Inferior parietal cortex (tissue), 1 donor: ENCODE data around the gene PCNX3.

Experiments used
- DNase-seq: peaks from one replicate; pipeline ENCODE4 v3.0.0-alpha.2; 2016; ENCODE audit errors: extremely low spot score

Gene PCNX3

DNA sequence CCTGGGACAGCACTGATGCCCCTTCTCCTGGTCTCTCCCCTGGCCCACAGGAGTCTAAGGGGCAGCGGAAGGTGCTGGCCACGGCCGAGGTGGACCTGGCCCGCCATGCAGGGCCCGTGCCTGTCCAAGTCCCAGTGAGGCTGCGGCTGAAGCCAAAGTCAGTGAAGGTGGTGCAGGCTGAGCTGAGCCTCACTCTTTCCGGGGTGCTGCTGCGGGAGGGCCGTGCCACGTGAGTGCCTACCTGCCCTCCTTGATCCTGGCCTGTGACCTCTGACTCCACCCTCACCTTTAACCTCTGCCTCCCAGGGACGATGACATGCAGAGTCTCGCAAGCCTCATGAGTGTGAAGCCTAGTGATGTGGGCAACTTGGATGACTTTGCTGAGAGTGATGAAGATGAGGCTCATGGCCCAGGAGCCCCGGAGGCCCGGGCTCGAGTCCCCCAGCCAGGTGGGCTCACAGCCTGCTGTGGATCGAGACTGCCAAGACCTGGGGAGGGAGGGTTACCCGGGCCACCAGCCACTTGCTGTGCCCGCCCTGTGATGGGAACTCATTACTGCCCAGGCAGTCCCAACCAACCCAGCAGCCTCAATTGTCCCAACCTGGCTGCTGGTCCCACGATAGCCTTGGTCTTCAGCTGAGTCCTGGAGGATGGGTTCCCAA is 35.4 kb upstream of the PCNX3 start:
- DNase-seq = no peak

DNA sequence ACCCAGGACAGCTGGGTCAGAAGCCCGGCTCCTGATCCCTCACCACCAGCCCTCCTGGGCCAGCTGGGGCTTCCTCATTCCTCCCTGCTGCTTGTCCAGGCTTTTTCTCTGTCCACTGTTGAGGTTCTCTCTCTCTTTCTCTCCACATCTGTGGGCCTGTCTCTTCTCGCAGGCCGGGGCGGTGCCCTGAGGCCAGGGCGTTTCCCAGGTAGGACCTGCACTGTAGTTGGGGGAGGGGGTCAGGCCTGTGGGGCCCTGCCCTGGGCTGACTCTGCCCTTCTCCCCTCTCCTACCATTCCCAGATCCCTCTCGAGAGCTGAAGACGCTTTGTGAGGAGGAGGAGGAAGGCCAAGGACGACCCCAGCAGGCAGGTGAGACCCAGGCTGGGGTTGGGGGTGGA is 34.8 kb upstream of the PCNX3 start:
- DNase-seq = no peak

DNA sequence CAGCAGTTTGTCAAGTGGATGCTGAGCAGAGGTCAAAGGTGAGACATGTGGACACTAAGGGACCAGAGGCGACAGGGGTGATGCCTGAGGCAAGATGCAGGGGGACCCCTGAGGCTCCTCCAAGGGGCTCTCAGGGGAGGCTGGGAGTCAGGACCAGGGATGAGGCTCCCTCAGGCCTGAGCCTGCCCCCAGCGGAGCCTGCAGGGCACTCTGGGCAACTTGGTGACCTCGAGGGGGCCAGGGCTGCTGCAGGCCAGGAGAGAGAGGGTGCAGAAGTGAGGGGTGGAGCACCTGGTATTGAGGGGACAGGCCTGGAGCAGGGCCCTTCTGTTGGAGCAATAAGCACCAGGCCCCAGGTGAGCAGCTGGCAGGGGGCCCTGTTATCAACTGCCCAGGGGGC is 33.6 kb upstream of the PCNX3 start:
- DNase-seq = no peak

DNA sequence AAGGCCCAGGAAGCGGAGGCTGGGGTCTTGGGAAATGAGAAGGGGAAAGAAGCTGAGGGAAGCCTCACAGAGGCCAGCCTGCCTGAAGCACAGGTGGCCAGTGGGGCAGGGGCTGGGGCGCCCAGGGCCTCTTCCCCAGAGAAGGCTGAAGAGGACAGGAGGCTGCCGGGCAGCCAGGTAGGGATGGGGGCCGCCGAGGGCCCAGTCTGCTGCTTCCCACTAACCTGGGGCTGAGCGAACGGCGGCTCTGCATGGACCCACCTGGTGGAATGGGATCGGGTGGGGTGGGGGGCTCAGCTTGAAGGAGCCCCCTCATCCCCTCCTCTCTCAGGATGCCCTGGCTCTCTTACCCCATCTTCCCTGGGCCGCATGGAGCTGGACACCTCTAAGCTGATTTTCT is 32.0 kb upstream of the PCNX3 start:
- no peak for DNase-seq

DNA sequence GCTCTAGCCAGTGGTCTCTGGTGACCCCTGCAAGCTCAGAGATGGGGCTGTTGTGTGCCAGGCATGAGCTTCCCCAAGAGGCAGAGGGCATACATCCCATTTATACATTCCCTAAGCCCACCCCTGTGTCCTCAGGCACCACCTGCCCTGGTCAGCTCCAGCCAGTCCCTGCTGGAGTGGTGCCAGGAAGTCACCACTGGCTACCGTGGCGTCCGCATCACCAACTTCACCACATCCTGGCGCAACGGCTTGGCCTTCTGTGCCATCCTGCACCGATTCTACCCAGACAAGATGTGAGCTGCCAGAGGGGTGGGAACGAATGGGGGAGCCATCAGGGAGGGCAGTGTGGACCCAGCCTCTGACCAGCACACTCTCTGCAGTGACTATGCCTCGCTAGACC is 31.5 kb upstream of the PCNX3 start:
- no peak for DNase-seq

DNA sequence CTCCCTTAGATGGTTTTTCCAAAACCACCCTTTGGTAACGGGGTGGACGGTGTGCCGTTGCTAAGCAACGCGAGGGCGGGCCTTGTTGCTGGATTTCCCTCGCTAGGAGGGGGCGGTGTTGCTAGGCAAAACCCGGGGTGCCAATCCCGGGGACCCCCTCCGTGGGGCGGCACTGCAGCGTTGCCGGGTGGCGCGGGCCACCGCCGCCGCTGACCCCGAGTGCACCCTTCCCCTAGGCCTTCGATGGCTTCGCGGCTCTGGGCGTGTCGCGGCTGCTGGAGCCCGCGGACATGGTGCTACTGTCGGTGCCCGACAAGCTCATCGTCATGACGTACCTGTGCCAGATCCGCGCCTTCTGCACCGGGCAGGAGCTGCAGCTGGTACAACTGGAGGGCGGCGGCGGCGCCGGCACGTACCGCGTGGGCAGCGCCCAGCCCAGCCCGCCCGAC is 30.8 kb upstream of the PCNX3 start:
- no peak for DNase-seq

DNA sequence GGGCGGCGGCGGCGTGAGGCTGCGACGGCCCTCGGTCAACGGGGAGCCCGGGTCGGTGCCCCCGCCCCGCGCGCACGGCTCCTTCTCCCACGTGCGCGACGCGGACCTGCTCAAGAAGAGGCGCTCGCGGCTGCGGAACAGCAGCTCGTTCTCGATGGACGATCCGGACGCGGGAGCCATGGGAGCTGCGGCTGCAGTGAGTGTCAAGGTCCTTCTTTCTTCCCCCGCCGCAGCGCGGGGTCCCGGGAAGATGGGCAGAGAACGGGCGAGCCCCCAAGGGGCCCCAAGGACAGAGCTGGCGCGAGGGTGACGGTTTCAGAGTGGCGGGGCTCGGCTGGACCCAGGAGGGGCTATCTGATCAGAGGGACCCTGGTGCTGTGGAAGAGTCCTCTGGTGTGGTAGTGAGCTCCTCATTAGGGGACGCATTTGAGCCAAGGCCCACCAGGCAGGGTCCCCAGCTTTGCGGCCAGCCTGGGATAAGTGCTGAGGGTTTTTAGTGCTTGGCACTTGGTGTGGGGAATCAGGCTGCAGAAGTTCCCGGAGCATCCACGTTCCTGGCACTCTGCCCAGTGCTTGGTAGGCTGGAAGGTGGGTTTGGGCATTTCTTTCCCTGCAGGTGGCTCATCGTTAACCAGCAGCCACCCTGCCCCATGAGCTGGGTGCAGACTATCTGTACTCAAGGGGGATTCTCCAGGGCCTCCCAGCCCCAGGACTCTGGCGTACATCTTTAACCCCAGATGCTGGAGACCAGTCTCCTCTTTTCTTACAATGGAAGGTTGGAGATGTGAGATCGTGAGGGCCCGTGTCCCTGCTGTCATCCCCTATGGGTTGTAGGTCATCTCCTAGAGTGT is 30.0 kb upstream of the PCNX3 start:
- no peak for DNase-seq

DNA sequence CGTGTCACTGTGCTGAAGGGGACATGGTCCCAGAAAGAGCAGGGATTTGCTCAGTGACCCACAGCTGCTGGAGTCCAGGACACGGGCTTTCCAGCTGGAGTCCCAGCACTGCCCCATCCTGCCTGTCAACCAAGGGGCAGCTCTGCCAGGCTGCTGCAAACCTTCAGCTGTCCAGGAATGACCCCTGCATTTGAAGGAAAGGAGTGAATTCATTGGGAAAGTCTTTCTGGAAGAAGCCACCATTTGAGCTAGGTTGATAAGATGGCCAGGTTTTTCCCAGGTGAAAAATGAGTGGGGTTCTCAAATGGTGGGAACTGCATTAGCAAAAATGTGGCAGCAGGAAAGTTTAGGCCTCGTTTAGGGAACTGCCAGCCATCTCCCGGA is 29.3 kb upstream of the PCNX3 start:
- no peak for DNase-seq

DNA sequence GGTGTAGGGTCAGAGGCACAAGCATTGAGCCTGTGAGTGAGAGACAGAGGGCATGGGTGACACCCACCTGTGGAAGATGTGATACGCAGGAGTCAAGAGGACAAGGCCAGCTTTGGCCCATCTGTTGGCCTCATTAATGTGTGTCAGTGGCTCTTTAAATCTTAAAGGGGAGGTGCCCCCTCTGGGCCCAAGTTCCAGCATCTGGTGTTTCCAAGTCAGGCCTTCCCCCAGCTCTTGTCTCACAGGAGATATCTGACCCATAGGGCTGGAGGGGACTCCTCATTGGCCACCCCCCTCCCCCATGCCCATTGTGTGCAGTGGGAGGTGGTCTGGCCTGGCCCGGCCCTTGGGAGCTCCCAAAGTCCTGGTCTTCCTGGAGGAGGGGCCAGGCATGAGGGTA is 28.9 kb upstream of the PCNX3 start:
- DNase-seq = no peak

DNA sequence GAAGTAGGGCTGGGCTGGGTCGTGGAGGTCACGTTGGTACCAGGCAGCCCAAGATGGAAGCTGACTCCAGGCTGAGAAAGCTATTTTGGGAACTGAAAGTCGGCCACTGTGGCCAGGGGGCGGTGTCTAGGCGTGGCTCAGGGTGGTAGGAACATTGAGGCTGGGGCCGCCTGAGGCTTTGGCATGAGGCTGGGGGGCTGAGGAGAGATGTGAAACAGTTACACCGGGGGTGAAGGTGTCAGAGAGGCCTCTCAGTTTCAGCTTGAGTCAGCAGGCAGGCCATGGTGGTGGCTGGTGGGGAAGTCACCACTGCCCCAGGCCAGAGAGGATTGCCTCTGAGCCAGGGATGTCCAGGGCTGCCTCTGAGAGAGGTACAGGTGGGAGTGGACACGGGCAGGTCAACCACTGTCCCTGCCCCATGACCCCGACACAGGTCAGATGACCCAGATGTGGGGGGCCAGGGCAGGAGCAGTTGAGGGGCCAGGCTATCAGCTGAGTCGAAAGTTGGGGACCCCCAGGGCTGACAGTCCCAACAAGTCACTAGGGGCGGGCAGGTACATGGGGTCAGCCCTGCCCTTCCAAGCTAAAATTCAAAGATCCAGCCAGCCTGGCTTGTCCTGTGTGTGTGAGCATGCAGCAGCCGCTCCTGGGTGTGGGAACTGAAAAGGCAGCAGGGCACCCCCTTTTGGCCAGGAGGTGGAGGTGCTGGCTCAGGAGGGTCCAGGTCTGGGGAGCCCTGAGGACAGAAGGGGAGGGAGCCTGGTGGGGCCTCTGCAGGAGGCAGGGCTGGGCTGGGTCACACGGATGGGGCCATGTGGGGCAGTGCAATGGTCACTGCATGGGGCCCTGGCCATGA is 27.1 kb upstream of the PCNX3 start:
- no peak for DNase-seq

DNA sequence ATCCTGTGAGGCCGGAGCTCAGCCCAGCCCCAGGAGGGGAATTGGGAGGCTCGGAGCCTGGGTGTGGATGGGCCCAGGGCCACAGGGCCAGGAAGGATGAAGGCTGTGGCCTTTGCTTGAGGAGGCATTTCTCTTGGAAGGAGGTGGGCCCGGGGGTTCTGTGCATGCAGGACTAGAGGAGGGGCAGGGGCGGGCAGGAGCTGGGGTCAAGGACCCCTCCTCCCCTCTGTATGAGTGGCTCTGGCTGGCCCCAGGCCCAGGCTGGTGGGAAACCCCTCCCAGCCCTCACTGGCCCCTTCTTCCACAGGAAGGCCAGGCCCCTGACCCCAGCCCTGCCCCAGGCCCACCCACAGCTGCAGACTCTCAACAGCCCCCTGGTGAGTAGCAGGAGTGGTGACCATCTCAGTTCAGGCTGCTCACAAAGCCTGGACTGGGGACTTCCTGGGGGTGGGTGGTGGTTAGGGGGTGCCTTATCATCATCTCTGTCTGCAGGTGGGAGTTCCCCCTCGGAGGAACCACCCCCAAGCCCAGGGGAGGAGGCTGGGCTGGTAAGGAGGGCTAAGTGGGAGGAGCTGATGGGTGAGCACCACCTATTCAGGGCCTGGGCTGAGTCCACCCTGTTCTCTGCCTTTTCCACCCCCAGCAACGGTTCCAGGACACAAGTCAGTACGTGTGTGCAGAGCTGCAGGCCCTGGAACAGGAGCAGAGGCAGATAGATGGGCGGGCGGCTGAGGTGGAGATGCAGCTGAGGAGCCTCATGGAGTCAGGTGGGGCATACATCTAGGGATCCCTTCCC is 25.9 kb upstream of the PCNX3 start:
- DNase-seq = no peak

DNA sequence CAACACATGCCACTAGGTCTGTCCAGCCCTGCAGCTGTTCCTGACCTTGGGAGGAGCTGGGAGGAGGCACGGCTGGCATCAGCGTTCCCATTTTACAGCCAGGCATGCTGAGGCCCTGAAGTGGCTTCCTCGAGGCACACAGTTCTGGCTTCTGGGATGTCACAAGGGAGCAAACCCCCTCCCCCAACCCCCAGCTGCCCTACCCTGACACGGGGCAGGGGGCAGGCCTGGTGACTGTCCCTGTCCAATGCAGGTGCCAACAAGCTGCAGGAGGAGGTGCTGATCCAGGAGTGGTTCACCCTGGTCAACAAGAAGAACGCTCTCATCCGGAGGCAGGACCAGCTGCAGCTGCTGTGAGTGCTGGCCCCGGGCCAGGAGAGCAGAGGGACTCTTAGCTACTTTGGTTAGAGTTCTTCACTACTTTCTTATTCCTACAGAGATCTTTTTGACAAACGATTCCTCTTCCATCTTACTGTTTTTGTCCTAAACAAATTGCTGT is 25.3 kb upstream of the PCNX3 start:
- DNase-seq = no peak

DNA sequence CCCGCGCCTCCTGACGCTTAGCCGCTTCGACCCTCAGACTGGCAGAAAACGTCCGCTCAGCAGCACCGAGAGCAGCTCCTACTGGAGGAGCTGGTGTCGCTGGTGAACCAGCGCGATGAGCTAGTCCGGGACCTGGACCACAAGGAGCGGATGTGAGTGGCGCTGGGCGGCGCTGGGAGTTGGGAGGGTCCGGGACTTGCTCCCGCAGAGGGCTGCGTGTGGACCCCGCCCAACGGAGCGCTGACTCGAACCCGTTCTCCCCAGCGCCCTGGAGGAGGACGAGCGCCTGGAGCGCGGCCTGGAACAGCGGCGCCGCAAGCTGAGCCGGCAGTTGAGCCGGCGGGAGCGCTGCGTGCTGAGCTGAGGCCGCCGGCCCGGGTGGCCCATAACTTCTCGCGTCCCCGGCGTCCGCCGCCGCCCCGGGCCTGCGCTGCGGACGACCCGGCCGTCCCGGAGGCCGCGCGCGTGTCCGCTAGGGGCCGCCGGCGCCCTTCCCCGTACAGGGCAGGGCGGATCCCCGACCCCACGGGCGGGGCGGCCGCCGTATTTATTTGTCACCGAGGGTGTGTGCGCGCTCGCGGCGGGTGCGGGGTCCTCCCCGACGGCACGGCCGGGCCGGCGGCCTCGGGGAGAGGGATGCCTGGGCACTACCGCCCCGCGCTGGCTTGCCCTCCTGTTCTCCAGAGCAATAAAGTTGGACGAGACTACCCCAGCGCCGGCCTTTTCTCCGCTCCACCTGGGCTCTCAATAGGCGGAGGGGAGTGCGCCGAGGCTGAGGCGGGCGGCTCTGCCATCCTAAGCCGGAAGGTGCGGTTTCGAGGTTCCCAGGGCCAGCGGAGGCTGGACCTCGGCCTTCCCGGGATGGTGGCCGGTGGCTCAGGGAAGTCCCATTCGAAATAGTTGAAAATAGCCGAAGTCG is 23.4 kb upstream of the PCNX3 start:
- no peak for DNase-seq

DNA sequence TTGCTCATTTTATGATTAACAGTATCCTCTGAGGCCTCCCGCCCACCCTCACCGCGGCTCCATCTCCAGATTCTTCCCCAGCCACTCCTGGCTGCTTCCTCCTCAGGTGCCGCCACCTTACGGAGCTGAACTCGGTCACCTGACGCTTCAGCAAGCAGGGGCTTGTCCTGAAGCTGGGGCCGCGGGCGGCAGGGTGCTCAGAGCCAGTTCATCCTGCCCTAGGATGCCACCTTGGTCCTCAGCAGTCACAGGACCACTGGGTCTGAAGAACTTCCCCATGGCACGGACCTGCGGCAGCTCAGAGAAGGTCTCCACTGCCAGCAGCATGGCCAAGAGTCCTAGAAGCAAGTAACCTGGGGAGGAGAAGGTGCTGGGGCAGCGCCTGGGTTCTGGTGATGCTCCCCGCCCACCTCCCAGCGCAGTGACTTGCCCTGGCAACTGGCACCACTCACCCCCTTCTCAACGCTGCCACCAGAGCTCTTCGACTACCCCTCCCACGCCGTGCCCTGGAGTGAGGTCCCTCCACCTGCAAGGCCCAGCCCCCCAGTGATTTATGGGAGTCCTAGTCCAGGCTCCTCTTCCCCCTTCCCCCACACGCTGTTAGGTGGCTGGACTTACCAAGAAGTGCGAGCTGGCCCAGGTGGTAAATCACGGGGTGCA is 22.6 kb upstream of the PCNX3 start:
- DNase-seq = no peak

DNA sequence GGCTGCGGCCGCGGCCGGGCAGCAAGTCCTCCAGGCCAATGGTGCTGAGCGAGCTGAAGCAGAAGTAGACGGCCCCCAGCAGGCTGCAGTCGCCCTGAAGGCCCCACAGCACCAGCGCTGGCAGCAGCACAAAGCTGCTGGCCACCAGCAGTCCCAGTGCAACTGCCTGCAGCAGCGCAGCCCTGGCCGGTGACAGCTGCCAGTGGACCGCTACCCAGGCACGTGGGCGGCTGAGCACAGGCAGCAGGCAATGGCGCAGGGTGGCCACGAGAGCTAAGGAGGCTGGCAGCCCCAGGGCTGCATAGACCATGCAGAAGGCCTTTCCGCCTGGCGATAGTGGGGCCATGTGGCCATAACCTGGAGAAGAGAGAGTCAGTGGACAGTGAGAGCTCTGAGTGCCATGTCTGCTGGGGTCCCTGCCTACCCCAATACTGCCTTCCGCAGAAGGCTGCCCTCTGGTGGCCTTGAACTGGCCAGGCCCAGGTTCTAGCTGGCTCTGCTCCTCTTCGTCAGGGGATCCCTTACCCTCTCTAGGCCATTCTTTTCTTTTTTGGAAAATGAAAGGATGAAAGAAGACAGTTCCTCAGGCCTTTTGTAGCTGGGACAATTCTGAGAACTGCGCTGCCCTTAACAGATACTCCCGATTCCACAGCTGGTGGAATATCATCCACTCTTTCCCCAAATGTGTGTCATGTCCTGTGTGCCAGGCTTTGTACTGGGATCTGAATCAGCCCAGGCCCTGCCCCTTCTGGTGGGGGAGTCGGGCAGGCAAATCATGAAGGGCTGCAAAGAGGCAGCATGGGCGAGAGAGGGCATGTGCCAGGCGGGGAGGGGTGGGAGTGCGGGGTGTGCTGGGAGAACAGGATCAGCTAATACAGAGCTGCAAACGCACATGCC is 21.8 kb upstream of the PCNX3 start:
- peak; percentile 75 for DNase-seq

DNA sequence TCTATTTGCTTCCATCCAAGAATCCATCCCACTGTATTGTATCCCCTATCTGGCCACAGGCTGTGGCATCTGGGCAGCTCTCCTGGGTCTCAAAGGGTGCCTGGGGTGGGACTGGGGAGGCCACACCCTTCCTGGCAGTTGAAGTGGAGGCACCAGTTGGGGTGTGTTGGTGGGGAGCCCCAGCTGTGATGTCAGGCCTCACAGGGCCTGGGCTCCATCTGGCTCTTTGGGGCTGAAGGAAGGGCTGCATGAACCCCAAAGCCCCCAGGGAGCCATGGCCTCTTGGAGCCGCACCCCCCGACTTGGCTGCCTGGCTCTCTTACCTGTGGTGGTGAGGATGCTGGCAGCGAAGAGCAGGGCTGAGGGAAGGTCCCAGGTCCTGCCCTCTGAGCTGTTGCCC is 20.4 kb upstream of the PCNX3 start:
- DNase-seq = no peak

DNA sequence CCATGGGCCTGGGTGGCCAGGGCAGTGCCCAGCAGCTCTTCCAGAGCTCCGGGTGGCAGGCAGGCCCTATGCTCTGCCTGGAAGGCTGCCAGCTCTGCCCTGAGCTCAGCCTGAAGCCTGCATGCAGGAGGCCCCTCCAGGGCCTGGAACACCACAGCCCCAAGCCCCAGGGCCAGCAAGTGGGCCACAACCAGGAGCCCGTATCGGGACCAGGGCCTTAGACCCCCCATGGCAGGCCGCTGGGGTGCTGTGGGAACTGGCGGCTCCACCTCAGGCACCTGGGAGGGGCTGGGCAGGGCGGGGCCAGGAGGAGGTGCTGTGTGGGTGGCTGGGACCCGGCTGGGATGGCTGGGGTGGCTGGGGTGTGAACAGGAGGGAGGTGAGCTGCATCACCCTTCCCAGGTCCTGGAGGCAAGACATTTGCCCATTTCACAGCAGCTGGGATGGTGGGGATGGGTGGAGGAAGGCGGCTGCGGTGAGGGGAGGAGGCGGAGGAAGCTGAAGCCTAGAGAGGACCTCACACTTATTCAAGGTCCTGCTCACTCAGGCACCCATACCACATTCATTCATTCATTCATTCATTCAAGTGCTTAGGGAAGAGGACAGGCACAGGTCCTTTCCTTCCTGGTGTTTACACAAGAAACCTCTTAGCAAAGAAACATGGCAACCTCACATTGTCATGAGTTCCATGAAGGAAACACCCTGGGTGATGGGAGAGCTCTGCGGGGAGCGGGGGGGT is 19.9 kb upstream of the PCNX3 start, which contains the start of gene KCNK7:
KCNK7 (minus strand) TSS at position 258 of the 739 bp plus-strand sequence; CDS start at position 230, 28 bp downstream.
- DNase-seq = no peak

DNA sequence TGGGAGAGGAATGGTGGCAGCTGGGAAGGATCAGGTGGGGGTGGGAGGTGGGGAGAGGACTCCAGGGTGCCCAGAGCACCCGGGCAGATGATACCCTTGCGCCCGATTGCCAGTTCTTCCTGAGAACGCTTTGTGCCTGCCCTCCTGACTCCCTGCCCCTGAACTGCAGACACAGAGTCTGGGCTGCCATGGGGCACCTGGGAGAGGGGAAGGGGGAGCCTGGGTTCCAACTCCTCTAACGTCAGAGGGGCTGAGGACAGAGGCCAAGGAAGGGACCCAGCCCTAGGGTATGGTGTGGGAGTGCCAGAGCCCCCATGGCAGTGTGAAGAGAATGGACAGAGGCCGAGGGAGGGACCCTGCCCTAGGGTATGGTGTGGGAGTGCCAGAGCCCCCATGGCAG is 19.1 kb upstream of the PCNX3 start:
- no peak for DNase-seq
